NCI-H146 treated with DMSO at 0.1 percent for 48 hours (cell line): ENCODE data around the gene SNX25.

Source experiments
- DNase-seq: peaks from one replicate; lab custom pipeline; 2025; ENCODE audit not compliant: unreplicated experiment; lab: John Stamatoyannopoulos, UW

SNX25 gene

DNA sequence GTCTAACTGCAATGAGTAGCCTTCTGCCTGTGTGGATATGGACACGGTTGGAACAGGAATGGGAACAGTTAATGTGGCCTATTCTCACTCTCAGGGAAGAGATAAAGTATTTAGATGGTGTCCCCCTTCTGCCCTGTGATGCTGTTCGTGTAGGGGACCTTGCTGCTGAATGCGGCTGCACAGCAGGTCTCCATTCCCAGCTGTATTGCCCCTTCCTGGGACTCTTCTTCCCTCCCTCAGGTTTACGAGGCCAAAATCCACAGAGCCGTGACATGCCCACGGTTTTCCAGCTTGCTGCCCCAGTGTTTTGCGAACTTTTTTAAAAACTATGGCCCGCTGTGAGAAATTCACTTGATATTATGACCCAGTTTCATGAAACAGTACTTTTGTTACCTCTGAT, 50.3 kb downstream of the SNX25 start:
- no peak for DNase-seq

DNA sequence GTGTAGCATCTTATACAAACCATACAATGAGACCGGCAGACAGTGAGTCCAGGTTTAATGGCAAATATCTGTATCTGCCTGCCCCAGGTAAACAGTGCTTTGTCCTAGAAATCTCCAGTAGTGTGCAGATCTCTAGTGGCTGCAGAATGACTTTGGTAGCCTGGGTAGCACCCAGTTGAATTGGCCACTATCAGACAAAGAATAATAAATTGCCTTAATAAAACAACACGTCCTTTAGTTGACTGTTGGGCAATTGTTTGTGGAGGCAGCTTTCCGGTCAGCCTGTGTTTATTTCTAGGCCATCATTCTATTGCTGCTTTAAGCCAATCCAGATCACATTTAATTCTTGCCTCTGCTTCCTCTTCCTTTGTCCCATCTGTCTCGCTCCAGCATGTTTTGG, 52.5 kb downstream of the SNX25 start:
- peak; percentile 1 for DNase-seq

- no peak for DNase-seq
Measured at GRCh38 chr4:185263419-185263818, 54.0 kb downstream of the SNX25 start.

GRCh38 chr4:185265942-185266341, 56.5 kb downstream of the SNX25 start:
- DNase-seq, result no peak

DNA sequence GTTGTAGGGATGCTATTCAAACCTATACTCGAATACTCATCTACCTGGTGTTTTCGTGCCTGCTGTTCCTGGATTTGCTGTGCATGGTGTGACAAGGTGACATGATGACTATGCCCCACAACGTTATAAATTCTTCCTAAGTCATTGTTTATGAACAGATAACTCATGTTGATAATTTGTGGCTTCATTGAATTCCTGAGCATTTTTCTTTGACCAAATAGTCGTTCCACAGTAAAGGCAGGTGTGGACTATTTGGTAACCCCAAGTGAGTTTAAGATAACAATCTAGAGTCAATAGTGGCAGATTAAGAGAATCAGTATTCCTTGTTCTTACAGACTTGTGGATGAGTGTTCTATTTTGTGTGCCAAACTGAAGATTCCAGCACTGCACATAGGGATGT, 59.9 kb downstream of the SNX25 start:
- DNase-seq, result no peak

DNA sequence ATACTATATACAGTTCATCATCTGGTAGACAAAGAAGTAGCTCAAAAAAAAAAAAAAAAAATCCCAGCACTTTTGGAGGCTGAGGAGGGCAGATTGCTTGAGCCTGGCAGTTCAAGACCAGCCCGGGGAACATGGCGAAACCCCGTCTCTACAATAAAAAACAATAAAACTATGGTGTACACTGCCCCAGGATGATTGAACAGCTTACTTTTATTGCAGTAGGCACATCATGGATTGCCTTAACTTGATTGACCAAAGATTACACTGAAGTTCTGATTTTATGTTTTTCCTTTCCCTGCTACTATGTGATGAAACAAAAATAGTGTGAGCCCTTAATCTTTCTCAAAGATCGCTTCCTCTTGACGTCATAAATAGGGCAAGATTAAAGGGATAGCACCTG, 60.6 kb downstream of the SNX25 start:
- DNase-seq, result no peak

DNA sequence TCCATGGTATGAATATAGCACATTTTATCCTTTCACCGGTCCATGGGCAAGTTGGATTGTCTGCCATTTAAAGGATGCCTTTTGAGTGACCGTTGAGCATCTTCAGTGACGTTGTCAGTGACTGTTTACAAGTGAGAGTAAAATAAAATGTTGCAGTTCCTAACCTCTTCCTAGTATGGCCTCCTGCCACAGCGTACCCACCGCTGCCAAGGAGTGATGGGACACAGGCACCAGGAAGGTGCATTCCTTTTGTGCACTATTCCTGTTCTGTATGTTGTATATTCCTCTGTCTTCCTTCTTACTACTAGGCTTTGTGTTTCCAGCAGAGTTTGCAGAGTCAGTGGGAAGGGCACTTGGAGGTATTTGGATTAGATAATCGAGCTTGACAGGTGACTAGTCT, 61.5 kb downstream of the SNX25 start:
- no peak for DNase-seq

GRCh38 chr4:185272245-185272644, 62.8 kb downstream of the SNX25 start:
- no peak for DNase-seq

DNA sequence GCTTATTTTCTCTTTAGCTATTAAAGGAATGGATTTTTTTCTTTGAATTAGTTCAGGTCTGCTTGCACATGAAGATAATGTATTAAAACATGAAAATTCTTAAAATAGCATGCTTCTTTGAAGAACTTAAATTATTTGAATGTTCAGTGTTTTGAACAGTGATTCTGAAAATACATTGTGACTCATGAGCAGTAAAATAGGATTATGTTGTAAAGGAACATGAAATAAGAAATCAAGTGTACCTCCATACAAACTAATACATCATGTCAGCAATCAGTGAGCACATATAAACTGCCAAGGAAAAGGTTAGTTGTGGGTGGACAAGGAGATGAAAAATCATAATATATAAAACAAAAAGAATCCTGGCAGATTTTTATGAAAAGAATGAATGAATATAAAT, 66.1 kb downstream of the SNX25 start:
- DNase-seq, result no peak

DNA sequence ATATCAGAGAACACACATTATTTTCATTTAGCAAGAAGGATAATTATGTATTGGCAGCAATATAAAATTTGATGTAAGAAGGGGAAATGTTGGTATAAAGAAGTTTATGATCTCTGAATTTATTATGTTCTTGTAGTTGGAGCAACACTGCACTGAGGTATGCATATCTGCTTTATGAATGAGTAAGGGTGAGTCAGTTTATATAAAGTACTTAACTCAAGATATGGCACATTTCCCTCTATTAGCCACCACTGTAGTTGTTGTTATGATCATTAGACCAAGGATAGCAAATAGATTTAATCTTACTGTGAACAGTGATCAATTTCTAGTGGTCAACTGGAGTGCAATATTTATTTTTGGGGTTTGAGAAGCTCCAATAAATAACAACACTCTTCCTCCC, 66.6 kb downstream of the SNX25 start:
- no peak for DNase-seq

- DNase-seq, result no peak
Measured at GRCh38 chr4:185278716-185279115, 69.3 kb downstream of the SNX25 start.

- DNase-seq, result no peak
Measured at GRCh38 chr4:185280608-185281007, 71.2 kb downstream of the SNX25 start.

- no peak for DNase-seq
Measured at GRCh38 chr4:185282968-185283367, 73.6 kb downstream of the SNX25 start.

DNA sequence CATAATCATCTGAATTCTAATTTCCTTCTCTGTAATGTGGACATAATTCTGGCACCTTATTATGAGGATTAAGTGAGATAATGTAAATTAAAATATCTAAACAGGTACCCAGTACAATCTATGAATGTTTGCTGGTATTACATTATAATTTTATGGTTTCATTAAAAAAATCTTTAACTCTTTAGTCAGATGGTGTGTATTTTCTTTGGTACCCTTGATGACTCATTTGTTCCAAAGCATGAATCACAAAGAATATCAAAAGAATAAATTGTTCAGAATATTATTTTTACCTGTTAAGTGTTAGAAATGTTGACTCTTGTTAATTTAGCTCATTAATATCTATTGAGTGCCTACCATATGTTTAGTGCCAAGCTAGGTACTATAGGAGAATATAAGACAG, 74.3 kb downstream of the SNX25 start:
- no peak for DNase-seq

- DNase-seq, result no peak
Measured at GRCh38 chr4:185285632-185286393, 76.4 kb downstream of the SNX25 start.

GRCh38 chr4:185286571-185286970, 77.2 kb downstream of the SNX25 start:
- DNase-seq, result no peak

DNA sequence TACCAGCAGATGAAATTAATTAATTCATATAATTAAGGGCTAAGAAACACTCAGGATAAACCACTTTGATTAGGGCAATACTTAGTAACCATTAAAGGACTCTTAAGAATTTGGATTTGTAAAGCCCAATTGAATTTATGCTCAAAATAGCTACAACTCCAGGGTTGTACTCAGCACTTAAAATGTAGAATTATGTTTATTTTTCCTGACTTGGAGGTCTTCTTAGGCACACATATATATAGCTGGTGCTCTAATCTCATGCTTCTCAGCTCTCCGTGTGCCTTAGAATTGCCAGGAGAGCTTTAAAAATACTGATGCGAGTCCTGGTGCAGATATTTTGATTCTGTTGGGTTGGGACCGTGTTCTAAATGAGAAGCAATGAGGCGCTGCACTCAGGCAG, 77.6 kb downstream of the SNX25 start:
- no peak for DNase-seq

DNA sequence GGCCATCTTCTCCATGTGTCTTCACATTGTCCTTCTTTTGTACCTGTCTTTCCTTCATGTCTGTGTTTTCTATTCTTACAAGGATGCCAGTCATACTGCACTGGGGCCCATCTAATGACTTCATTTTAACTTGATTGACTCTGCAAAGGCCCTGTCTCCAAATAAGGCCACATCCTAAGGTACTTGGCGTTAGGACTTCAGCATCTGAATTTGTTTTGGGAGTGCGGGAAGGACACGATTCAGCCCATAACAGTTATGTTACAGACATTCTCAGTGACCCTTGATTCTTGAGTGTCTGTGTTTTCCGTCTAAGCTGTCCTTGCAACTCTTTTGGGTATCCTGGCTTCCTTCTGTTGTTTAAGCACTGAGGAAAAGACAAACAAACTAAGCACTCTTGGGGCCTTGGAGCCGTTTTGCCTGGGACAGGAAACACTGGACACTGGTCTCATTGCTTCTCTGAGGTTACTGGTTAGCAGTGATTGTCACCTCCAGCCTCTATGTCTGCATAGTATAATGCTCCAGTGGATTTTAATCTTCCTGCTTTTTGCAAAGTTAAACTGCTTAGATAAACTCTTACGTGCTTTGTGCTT, 80.7 kb downstream of the SNX25 start:
- DNase-seq, result no peak

- no peak for DNase-seq
Measured at GRCh38 chr4:185290656-185291055, 81.3 kb downstream of the SNX25 start.

- DNase-seq, result no peak
Measured at GRCh38 chr4:185293202-185293601, 83.8 kb downstream of the SNX25 start.

- no peak for DNase-seq
Measured at GRCh38 chr4:185296665-185297460, 87.5 kb downstream of the SNX25 start.
